Activated CD4-positive, alpha-beta T cell treated with anti-CD3 and anti-CD28 coated beads for 36 hours (primary cell): Measurements from ENCODE around the gene DNAJB6. TPM values are rescaled to one million over a fixed set of nuclear protein-coding genes. Genes with fewer than 3 reads are reported as not detected.

ENCODE experiments used
- ATAC-seq: fragments of 200-7000 bp; cut with Tn5 transposase; one replicate; pipeline ENCODE4 v1.10.0; 2021; ENCODE audit warnings: mild to moderate bottlenecking, moderate library complexity
- CTCF ChIA-PET: fragments of 350-600 bp; sonication (Branson Sonifier 250); formaldehyde crosslinking; loops from one replicate; lab custom pipeline; 2021; ENCODE audit warnings: antibody characterized with exemption; lab: Charles Lee
- POLR2A ChIA-PET: fragments of 350-600 bp; sonication (Branson Sonifier 250); formaldehyde crosslinking; loops from one replicate; lab custom pipeline; 2021; ENCODE audit warnings: antibody characterized with exemption, inconsistent platforms; lab: Charles Lee
- DNase-seq: peaks from one replicate; pipeline ENCODE4 v3.0.0-alpha.2; 2020
- H3K27ac Mint-ChIP-seq: one replicate; pipeline ENCODE4 v1.8.0; 2021; ENCODE audit warnings: mixed read lengths
- H3K27me3 Mint-ChIP-seq: one replicate; pipeline ENCODE4 v1.8.0; 2021; ENCODE audit warnings: mixed read lengths
- H3K36me3 Mint-ChIP-seq: one replicate; pipeline ENCODE4 v1.8.0; 2021; ENCODE audit warnings: low read depth, mixed read lengths
- H3K4me1 Mint-ChIP-seq: one replicate; pipeline ENCODE4 v1.8.0; 2021; ENCODE audit warnings: mixed read lengths
- H3K4me3 Mint-ChIP-seq: one replicate; pipeline ENCODE4 v1.8.0; 2021; ENCODE audit warnings: mild to moderate bottlenecking, moderate library complexity, mixed read lengths
- H3K9me3 Mint-ChIP-seq: one replicate; pipeline ENCODE4 v1.8.0; 2021; ENCODE audit warnings: low read depth, mixed read lengths
- intact Hi-C, 2 experiments: fragments of 100-400 bp; cut with DNase I in 1 of 2; cut with micrococcal nuclease in 1 of 2; formaldehyde crosslinking; loops; one replicate each; pipeline versions ENCODE4 v1.14.2 to v1.15.1; 2022 to 2024; cut with DNase I, micrococcal nuclease
- total RNA-seq, 2 experiments: library from RNA; stranded (reverse); gene quantifications; one replicate each; pipeline ENCODE4 v1.2.3, GENCODE V29; 2021

Gene DNAJB6
- total RNA-seq, 2 experiments from 2014 or later = 89.9 to 92.9 TPM

- Mint-ChIP-seq H3K36me3 (peaks cover 2% of the 10 kb centered on the region), H3K4me1 (peaks cover 21% of the 10 kb centered on the region)
Observed at GRCh38 chr7:157466867-157467261, 130.1 kb downstream of the DNAJB6 start.

More at GRCh38 chr7:157466867-157467261, 130.1 kb downstream of the DNAJB6 start:
- ATAC-seq = no peak
- POLR2A ChIA-PET = no interaction called here
- CTCF ChIA-PET = no interaction called here
- no peak for DNase-seq
- Mint-ChIP-seq H3K9me3 (no peaks in the 10 kb centered on the region), H3K27me3 (no peaks in the 10 kb centered on the region), H3K27ac (no peak overlapping the region), H3K4me3 (no peak overlapping the region)
- intact Hi-C loops = no loop called here

Other genes starting within 250 kb of the DNAJB6 start
- gene UBE3C, start 198.1 kb upstream of the DNAJB6 start, total RNA-seq = 10 to 100 TPM; 53.9 to 60.7 TPM